HG03025 (cell line): ENCODE data around the gene SREBF2.

Experiments
- ATAC-seq: cut with Tn5 transposase; IDR thresholded peaks from one replicate; pipeline ENCODE4 v1.9.1; 2021; ENCODE audit warnings: mild to moderate bottlenecking, moderate library complexity; ENCODE audit not compliant: unreplicated experiment, low FRiP score

Gene SREBF2

GRCh38 chr22:41832553-41833368 is at the start of gene SREBF2:
TSS of gene SREBF2 (plus strand) at chr22:41833105. CDS start at chr22:41833271, 166 bp downstream.
- peak; percentile 78 for ATAC-seq

GRCh38 chr22:41787331-41787730 is 45.6 kb upstream of the SREBF2 start:
- ATAC-seq = no peak

GRCh38 chr22:41793871-41794270 is 39.0 kb upstream of the SREBF2 start:
- ATAC-seq = no peak

- ATAC-seq = no peak
Measured at GRCh38 chr22:41798736-41799135, 34.2 kb upstream of the SREBF2 start.

GRCh38 chr22:41799486-41800347 is 33.2 kb upstream of the SREBF2 start:
- peak; percentile 32 for ATAC-seq

GRCh38 chr22:41800348-41801146 is 32.4 kb upstream of the SREBF2 start, which contains the start of gene CCDC134:
TSS of gene CCDC134 (plus strand) at chr22:41800679. CDS start at chr22:41808891, 8,212 bp downstream.
- peak; percentile 76 for ATAC-seq

- no peak for ATAC-seq
Measured at GRCh38 chr22:41801147-41801819, 31.6 kb upstream of the SREBF2 start.

GRCh38 chr22:41801886-41802285 is 31.0 kb upstream of the SREBF2 start:
- ATAC-seq = no peak

GRCh38 chr22:41805639-41806038 is 27.3 kb upstream of the SREBF2 start:
- no peak for ATAC-seq

- ATAC-seq = no peak
Measured at GRCh38 chr22:41808400-41808799, 24.5 kb upstream of the SREBF2 start.

GRCh38 chr22:41810022-41810421 is 22.9 kb upstream of the SREBF2 start:
- no peak for ATAC-seq

- ATAC-seq = no peak
Measured at GRCh38 chr22:41812805-41813545, 19.9 kb upstream of the SREBF2 start.

GRCh38 chr22:41813726-41814410 is 19.0 kb upstream of the SREBF2 start:
- no peak for ATAC-seq

- no peak for ATAC-seq
Measured at GRCh38 chr22:41815716-41816115, 17.2 kb upstream of the SREBF2 start.

GRCh38 chr22:41816241-41816640 is 16.7 kb upstream of the SREBF2 start:
- no peak for ATAC-seq

GRCh38 chr22:41816871-41817270 is 16.0 kb upstream of the SREBF2 start:
- ATAC-seq = no peak

GRCh38 chr22:41818011-41818410 is 14.9 kb upstream of the SREBF2 start:
- no peak for ATAC-seq

GRCh38 chr22:41818596-41818995 is 14.3 kb upstream of the SREBF2 start:
- ATAC-seq = no peak

- no peak for ATAC-seq
Measured at GRCh38 chr22:41819257-41819656, 13.6 kb upstream of the SREBF2 start.
